Uterus (tissue), 4 donors: ENCODE data around the gene NRL. TPM values are rescaled to one million over a fixed set of nuclear protein-coding genes. Genes with fewer than 3 reads are reported as not detected.

Experiments
- DNase-seq, 2 donors: peaks; one replicate each; pipeline ENCODE4 v3.0.0-alpha.2; 2019 to 2020
- H3K27ac ChIP-seq, 2 donors: fragments of 200-600 bp; sonication (generic); 1 replicate in 1 of 2; 2 replicates in 1 of 2; pipeline ENCODE4 v1.5.1; 2016 to 2018
- H3K27me3 ChIP-seq, 2 donors: fragments of 200-600 bp; sonication (generic); one replicate each; pipeline ENCODE4 v1.5.1; 2018 to 2019; ENCODE audit warnings: control low read depth in 1 of 2
- H3K36me3 ChIP-seq, 2 donors: fragments of 200-600 bp; sonication (generic); one replicate each; pipeline ENCODE4 v1.5.1; 2019; ENCODE audit warnings: control low read depth in 1 of 2
- H3K4me1 ChIP-seq, 2 donors: fragments of 200-600 bp; sonication (generic); one replicate each; pipeline ENCODE4 v1.5.1; 2018 to 2019; ENCODE audit warnings: control low read depth in 1 of 2
- H3K4me3 ChIP-seq, 2 donors: fragments of 200-600 bp; sonication (generic); 1 replicate in 1 of 2; 2 replicates in 1 of 2; pipeline ENCODE4 v1.5.1; 2018 to 2019; ENCODE audit warnings: mild to moderate bottlenecking in 1 of 2
- H3K9me3 ChIP-seq, 2 donors: fragments of 200-600 bp; sonication (generic); one replicate each; pipeline ENCODE4 v1.5.1; 2019; ENCODE audit warnings: control low read depth in 1 of 2
- POLR2A ChIP-seq, 2 donors: fragments of 450-650 bp; IDR thresholded peaks; one replicate each; pipeline ENCODE4 v1.6.1; 2016; ENCODE audit warnings: antibody characterized with exemption in 2 of 2, mild to moderate bottlenecking in 1 of 2, moderate library complexity in 1 of 2
- intact Hi-C: fragments of 100-400 bp; cut with DNase I; formaldehyde crosslinking; loops from one replicate; pipeline ENCODE4 v1.15.1; 2023; ENCODE audit warnings: low total_unique reads
- total RNA-seq, 4 donors: library from RNA; depleted of rRNA in 3 of 4; stranded (reverse); fragments of >200 nt in 3 of 4; gene quantifications; one replicate each; pipeline versions ENCODE4 v1.1.0 to v1.2.4, GENCODE V29; 2014 to 2023
- TF ChIP-seq, protein P1 (sequence below), 4 experiments: fragments of 200-600 bp in 2 of 4; fragments of 450-650 bp in 2 of 4; sonication (generic) in 2 of 4; IDR thresholded peaks; one replicate each; pipeline ENCODE4 v1.5.1; 2016 to 2019; ENCODE audit warnings: antibody characterized with exemption in 4 of 4, mild to moderate bottlenecking in 2 of 4, moderate library complexity in 1 of 4
- donor health status: DM: yes; HTN: yes; CAD: no.

The NRL gene
- total RNA-seq, 4 donors from 2014 or later, result 1.2 to 1.8 (median 1.3) TPM; not detected in 1

DNA sequence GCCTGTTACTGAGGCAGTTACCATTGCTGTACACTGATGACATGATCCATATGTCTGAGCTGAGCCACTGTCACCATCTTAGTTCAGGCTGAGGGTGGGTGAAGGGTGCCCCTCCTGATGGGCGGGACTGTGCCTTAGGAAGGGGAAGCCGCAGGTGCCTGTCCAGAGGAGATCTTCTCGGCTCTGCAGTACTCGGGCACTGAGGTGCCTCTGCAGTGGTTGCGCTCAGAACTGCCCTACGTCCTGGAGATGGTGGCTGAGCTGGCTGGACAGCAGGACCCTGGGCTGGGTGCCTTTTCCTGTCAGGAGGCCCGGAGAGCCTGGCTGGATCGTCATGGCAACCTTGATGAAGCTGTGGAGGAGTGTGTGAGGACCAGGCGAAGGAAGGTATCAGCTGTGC, 36.2 kb upstream of the NRL start:
- intact Hi-C loops, result no loop called here
- TF ChIP-seq, protein P1, sequence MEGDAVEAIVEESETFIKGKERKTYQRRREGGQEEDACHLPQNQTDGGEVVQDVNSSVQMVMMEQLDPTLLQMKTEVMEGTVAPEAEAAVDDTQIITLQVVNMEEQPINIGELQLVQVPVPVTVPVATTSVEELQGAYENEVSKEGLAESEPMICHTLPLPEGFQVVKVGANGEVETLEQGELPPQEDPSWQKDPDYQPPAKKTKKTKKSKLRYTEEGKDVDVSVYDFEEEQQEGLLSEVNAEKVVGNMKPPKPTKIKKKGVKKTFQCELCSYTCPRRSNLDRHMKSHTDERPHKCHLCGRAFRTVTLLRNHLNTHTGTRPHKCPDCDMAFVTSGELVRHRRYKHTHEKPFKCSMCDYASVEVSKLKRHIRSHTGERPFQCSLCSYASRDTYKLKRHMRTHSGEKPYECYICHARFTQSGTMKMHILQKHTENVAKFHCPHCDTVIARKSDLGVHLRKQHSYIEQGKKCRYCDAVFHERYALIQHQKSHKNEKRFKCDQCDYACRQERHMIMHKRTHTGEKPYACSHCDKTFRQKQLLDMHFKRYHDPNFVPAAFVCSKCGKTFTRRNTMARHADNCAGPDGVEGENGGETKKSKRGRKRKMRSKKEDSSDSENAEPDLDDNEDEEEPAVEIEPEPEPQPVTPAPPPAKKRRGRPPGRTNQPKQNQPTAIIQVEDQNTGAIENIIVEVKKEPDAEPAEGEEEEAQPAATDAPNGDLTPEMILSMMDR (IDR thresholded peaks at IDR 0.05), result no peak
- no peak for TF ChIP-seq POLR2A (IDR thresholded peaks at IDR 0.05)
- no peaks in the 10 kb centered on the region for H3K36me3 ChIP-seq

DNA sequence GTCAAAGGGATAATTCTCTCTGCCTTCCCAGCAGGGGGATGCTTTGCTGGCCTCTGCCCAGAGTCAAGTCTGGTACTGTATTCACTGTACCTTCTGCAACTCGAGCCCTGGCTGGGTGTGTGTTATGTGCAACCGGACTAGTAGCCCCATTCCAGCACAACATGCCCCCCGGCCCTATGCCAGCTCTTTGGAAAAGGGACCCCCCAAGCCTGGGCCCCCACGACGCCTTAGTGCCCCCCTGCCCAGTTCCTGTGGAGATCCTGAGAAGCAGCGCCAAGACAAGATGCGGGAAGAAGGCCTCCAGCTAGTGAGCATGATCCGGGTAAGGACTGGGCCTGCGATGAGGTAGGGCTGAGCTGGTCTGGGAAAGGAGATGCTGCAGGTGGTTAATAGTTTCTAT, 35.8 kb upstream of the NRL start:
- TF ChIP-seq, protein P1 (IDR thresholded peaks at IDR 0.05), result no peak
- TF ChIP-seq POLR2A (IDR thresholded peaks at IDR 0.05), result no peak
- no peaks in the 10 kb centered on the region for H3K27me3 ChIP-seq
- H3K4me3 ChIP-seq, result no peak overlapping the region
- H3K36me3 ChIP-seq, result no peaks in the 10 kb centered on the region
- H3K4me1 ChIP-seq, result peaks cover 4 to 6% of the 10 kb centered on the region in 2 donors
- no peak for DNase-seq
- no peaks in the 10 kb centered on the region for H3K9me3 ChIP-seq
- H3K27ac ChIP-seq, result no peak overlapping the region
- intact Hi-C loops, result no loop called here

More for the DNA sequence above, 36.2 kb upstream of the NRL start:
- Histone ChIP-seq H3K27me3 (no peaks in the 10 kb centered on the region), H3K4me1 (peaks cover 4 to 6% of the 10 kb centered on the region in 2 donors), H3K27ac (no peak overlapping the region), H3K9me3 (no peaks in the 10 kb centered on the region), H3K4me3 (no peak overlapping the region)
- DNase-seq, result no peak

DNA sequence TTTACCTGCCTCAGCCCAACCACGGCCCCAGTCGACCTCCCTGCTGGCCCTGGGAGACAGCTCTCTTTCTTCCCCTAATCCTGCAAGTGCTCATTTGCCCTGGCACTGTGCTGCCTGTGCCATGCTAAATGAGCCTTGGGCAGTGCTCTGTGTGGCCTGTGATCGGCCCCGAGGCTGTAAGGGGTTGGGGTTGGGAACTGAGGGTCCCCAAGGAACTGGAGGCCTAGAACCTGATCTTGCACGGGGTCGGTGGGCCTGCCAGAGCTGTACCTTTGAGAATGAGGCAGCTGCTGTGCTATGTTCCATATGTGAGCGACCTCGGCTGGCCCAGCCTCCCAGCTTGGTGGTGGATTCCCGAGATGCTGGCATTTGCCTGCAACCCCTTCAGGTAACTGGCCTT, 35.3 kb upstream of the NRL start:
- no peak overlapping the region for H3K4me3 ChIP-seq
- TF ChIP-seq, protein P1 (IDR thresholded peaks at IDR 0.05), result no peak
- no peak for TF ChIP-seq POLR2A (IDR thresholded peaks at IDR 0.05)
- DNase-seq, result no peak
- H3K27me3 ChIP-seq, result no peaks in the 10 kb centered on the region
- H3K4me1 ChIP-seq, result peaks cover 4 to 6% of the 10 kb centered on the region in 2 donors
- H3K36me3 ChIP-seq, result no peaks in the 10 kb centered on the region
- H3K9me3 ChIP-seq, result no peaks in the 10 kb centered on the region
- intact Hi-C loops, result no loop called here
- H3K27ac ChIP-seq, result no peak overlapping the region

DNA sequence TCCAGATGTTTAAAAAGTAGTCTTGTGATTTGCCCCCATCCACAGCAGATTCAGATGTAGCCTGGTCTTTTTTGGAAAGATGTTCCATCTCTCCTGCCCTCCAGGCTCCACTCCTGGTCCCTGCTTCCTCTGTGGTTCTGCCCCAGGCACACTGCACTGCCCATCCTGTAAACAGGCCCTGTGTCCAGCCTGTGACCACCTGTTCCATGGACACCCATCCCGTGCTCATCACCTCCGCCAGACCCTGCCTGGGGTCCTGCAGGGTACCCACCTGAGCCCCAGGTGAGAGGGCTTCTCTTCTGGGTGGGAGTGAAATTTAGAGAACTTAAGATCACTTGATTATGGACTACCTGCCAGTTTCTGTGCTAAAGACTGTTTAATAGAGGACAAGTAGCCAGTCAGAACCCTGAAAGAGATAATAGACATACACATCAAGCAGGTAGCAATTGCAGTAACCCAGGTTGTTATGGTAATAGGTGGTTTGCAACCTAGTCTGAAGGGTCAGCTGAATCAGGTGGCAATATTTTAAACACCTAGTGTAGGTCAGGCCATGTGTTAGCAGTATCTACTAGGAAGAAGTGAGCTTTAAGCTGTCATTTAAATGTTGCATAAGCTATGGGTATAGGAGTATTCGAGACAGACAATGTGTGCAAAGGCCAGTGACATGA, 34.7 kb upstream of the NRL start:
- H3K36me3 ChIP-seq, result no peaks in the 10 kb centered on the region
- no peak for TF ChIP-seq POLR2A (IDR thresholded peaks at IDR 0.05)
- TF ChIP-seq, protein P1 (IDR thresholded peaks at IDR 0.05), result no peak
- H3K27me3 ChIP-seq, result no peaks in the 10 kb centered on the region
- no peak overlapping the region for H3K4me3 ChIP-seq
- no peak for DNase-seq
- H3K27ac ChIP-seq, result no peak overlapping the region
- peaks cover 4 to 6% of the 10 kb centered on the region in 2 donors for H3K4me1 ChIP-seq
- intact Hi-C loops, result no loop called here
- H3K9me3 ChIP-seq, result no peaks in the 10 kb centered on the region

DNA sequence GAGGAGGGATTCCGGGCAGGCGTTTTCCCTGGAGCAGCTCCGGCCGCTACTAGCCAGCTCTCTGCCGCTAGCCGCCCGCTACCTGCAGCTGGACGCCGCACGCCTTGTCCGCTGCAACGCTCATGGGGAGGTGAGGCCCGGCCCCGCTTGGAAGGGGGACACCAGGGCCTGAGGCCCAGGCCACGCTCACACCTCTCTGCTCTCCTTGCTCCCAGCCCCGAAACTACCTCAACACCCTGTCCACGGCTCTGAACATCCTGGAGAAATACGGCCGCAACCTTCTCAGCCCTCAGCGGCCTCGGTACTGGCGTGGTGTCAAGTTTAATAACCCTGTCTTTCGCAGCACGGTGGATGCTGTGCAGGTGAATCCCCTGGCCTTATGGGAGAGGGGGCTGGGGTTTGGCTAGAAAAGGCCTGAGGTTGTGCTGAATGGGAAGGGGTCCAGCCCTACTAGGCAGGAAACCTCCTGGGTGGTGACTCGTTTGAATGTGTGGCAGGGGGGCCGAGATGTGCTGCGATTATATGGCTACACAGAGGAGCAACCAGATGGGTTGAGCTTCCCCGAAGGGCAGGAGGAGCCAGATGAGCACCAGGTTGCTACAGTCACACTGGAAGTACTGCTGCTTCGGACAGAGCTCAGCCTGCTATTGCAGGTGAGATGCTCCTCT, 33.1 kb upstream of the NRL start:
- Histone ChIP-seq H3K27me3 (no peaks in the 10 kb centered on the region), H3K9me3 (no peaks in the 10 kb centered on the region), H3K4me1 (peaks cover 4 to 6% of the 10 kb centered on the region in 2 donors), H3K36me3 (no peaks in the 10 kb centered on the region), H3K4me3 (peak overlapping the region; percentile 84 to 95), H3K27ac (peak overlapping the region; percentile 81 to 92)
- intact Hi-C loops, result no loop called here
- DNase-seq, result no peak
- no peak for TF ChIP-seq POLR2A (IDR thresholded peaks at IDR 0.05)
- TF ChIP-seq, protein P1 (IDR thresholded peaks at IDR 0.05), result no peak
